CD14-positive monocyte (primary cell): Measurements from ENCODE around the gene ITPKA. TPM values are rescaled to one million over a fixed set of nuclear protein-coding genes. Genes with fewer than 3 reads are reported as not detected.

Experiments
- DNase-seq, 3 donors: peaks; one replicate each; pipeline ENCODE4 v3.0.0-alpha.2; 2011 to 2022
- H2AFZ ChIP-seq: 2 replicates; pipeline ENCODE4 v1.6.0; 2012; ENCODE audit warnings: mild to moderate bottlenecking, low read depth, low read length, inconsistent platforms; ENCODE audit not compliant: insufficient read depth, poor library complexity, severe bottlenecking
- H3K27ac ChIP-seq, 2 donors: 1 replicate in 1 of 2; 2 replicates in 1 of 2; pipeline ENCODE4 v1.5.1; 2012 to 2013; ENCODE audit warnings: low read length in 2 of 2, control low read depth in 1 of 2, inconsistent platforms in 1 of 2, low read depth in 1 of 2, mild to moderate bottlenecking in 1 of 2
- H3K27me3 ChIP-seq, 2 donors: one replicate each; pipeline versions ENCODE4 v1.6.0 to v1.6.1; 2011 to 2013; ENCODE audit warnings: low read length in 2 of 2; ENCODE audit not compliant: control insufficient read depth in 2 of 2, insufficient read depth in 2 of 2
- H3K36me3 ChIP-seq, 2 donors: replicated peaks in 1 of 2; 1 replicate in 1 of 2; 2 replicates in 1 of 2; pipeline versions ENCODE4 v1.5.1 to v1.6.1; 2012 to 2013; ENCODE audit warnings: low read length in 2 of 2, control low read depth in 1 of 2, inconsistent platforms in 1 of 2, mild to moderate bottlenecking in 1 of 2; ENCODE audit not compliant: insufficient read depth in 2 of 2, control insufficient read depth in 1 of 2
- H3K4me1 ChIP-seq, 2 donors: 1 replicate in 1 of 2; 2 replicates in 1 of 2; pipeline versions ENCODE4 v1.5.1 to v1.6.1; 2012 to 2013; ENCODE audit warnings: low read length in 2 of 2, control low read depth in 1 of 2, inconsistent platforms in 1 of 2, mild to moderate bottlenecking in 1 of 2, moderate library complexity in 1 of 2; ENCODE audit not compliant: insufficient read depth in 2 of 2, control insufficient read depth in 1 of 2
- H3K4me2 ChIP-seq: replicated peaks from 2 replicates; pipeline ENCODE3; 2012; ENCODE audit warnings: low read length, moderate library complexity, mild to moderate bottlenecking; ENCODE audit not compliant: poor library complexity, severe bottlenecking; ENCODE audit errors: extremely low read depth
- H3K4me3 ChIP-seq, 3 experiments: fragments of 200-600 bp in 1 of 3; sonication (generic) in 1 of 3; replicated peaks in 1 of 3; 1 replicate in 2 of 3; 2 replicates in 1 of 3; pipeline ENCODE4 v1.5.1; 2011 to 2013; ENCODE audit warnings: low read length in 3 of 3, mild to moderate bottlenecking in 3 of 3, control low read depth in 2 of 3, low read depth in 2 of 3, inconsistent platforms in 1 of 3, moderate library complexity in 1 of 3
- H3K79me2 ChIP-seq: 2 replicates; pipeline ENCODE4 v1.6.0; 2012; ENCODE audit warnings: mild to moderate bottlenecking, control low read depth, inconsistent platforms, low read length, moderate library complexity; ENCODE audit not compliant: insufficient read depth
- H3K9ac ChIP-seq: 2 replicates; pipeline ENCODE4 v1.6.0; 2017; ENCODE audit warnings: low read length, mild to moderate bottlenecking; ENCODE audit not compliant: insufficient read depth, poor library complexity, severe bottlenecking
- H3K9me3 ChIP-seq, 2 donors: replicated peaks in 1 of 2; 1 replicate in 1 of 2; 2 replicates in 1 of 2; pipeline versions ENCODE4 v1.5.1 to v1.6.1; 2012 to 2013; ENCODE audit warnings: low read length in 2 of 2, control low read depth in 1 of 2; ENCODE audit not compliant: control insufficient read depth in 1 of 2, insufficient read depth in 1 of 2
- H4K20me1 ChIP-seq: 2 replicates; pipeline ENCODE4 v1.6.0; 2012; ENCODE audit warnings: mild to moderate bottlenecking, low read length, control low read depth, moderate library complexity; ENCODE audit not compliant: insufficient read depth
- H3K27ac Mint-ChIP-seq, 7 donors: one replicate each; pipeline ENCODE4 v1.8.0; 2020; ENCODE audit warnings: mild to moderate bottlenecking in 7 of 7, mixed read lengths in 7 of 7, moderate library complexity in 6 of 7, inconsistent platforms in 2 of 7
- H3K27me3 Mint-ChIP-seq, 3 donors: one replicate each; pipeline ENCODE4 v1.8.0; 2021 to 2022; ENCODE audit warnings: low read depth in 3 of 3, mild to moderate bottlenecking in 3 of 3, mixed read lengths in 3 of 3, moderate library complexity in 3 of 3, inconsistent platforms in 1 of 3
- H3K36me3 Mint-ChIP-seq, 2 donors: one replicate each; pipeline ENCODE4 v1.8.0; 2020; ENCODE audit warnings: mixed read lengths in 2 of 2, inconsistent platforms in 1 of 2, mild to moderate bottlenecking in 1 of 2
- H3K4me1 Mint-ChIP-seq: one replicate; pipeline ENCODE4 v1.8.0; 2020; ENCODE audit warnings: mild to moderate bottlenecking, mixed read lengths
- H3K4me3 Mint-ChIP-seq, 2 donors: one replicate each; pipeline ENCODE4 v1.8.0; 2020; ENCODE audit warnings: mild to moderate bottlenecking in 2 of 2, mixed read lengths in 2 of 2, moderate library complexity in 1 of 2
- H3K9me3 Mint-ChIP-seq, 7 donors: one replicate each; pipeline ENCODE4 v1.8.0; 2020 to 2022; ENCODE audit warnings: mixed read lengths in 7 of 7, mild to moderate bottlenecking in 6 of 7, moderate library complexity in 6 of 7, inconsistent platforms in 2 of 7
- CTCF ChIP-seq: fragments of 200-600 bp; IDR thresholded peaks from one replicate; pipeline ENCODE4 v1.8.0; 2022; ENCODE audit warnings: antibody characterized with exemption, mild to moderate bottlenecking
- WGBS: methylation state at CpG from one replicate; pipeline ENCODE4 v1.1.5; 2013; ENCODE audit warnings: missing lambda C conversion rate; ENCODE audit not compliant: insufficient coverage; 5-methylcytosine and 5-hydroxymethylcytosine counted together
- intact Hi-C, 2 donors: fragments of 100-400 bp; cut with micrococcal nuclease; formaldehyde crosslinking; loops; one replicate each; pipeline versions ENCODE4 v1.15.0 to v1.15.1; 2023
- polyA plus RNA-seq, 3 donors: library from polyadenylated mRNA; depleted of rRNA in 1 of 3; unstranded in 2 of 3; stranded (reverse) in 1 of 3; fragments of 300-500 nt in 2 of 3; fragments of >200 nt in 1 of 3; fragmentation: Illumina TruSeq in 2 of 3; gene quantifications; 1 replicate in 2 of 3; 2 replicates in 1 of 3; pipeline ENCODE4 v1.2.3, GENCODE V29; 2012 to 2021

The ITPKA gene
- polyA plus RNA-seq, 3 donors, result 0.31 TPM; not detected in 2

GRCh38 chr15:41544650-41545015, 51.0 kb downstream of the ITPKA start:
- intact Hi-C loops, result no loop called here
- Mint-ChIP-seq H3K36me3 (peaks cover 3 to 5% of the 10 kb centered on the region in 2 donors), H3K27me3 (peaks cover 2 to 13% (median 5%) of the 10 kb centered on the region in 3 donors), H3K4me1 (peaks cover 7% of the 10 kb centered on the region), H3K4me3 (peak overlapping the region; percentile 96 to 98), H3K9me3 (peaks cover 0 to 2% (median 0%) of the 10 kb centered on the region in 7 donors), H3K27ac (peak overlapping the region; percentile 91 to 96 (median 93))
- WGBS, result 52% methylated on average over 9 of the region's 15 CpGs
- no peak for DNase-seq
- Histone ChIP-seq H3K9ac (peak overlapping the region; percentile 87), H3K4me1 (peaks cover 8 to 14% of the 10 kb centered on the region in 2 donors), H3K79me2 (peaks cover 16% of the 10 kb centered on the region), H3K27me3 (no peaks in the 10 kb centered on the region), H3K4me3 (peak overlapping the region in 2 of 3 experiments; percentile 77 to 99), H3K9me3 (no peaks in the 10 kb centered on the region), H3K4me2 (peak overlapping the region; percentile 88), H2AFZ (peak overlapping the region; percentile 99), H3K27ac (peak overlapping the region in 1 of 2 donors; percentile 91), H4K20me1 (no peaks in the 10 kb centered on the region), H3K36me3 (no peaks in the 10 kb centered on the region)
- no peak for TF ChIP-seq CTCF

- H3K27me3 ChIP-seq, result no peaks in the 10 kb centered on the region
- H3K9me3 ChIP-seq, result no peaks in the 10 kb centered on the region
- H3K79me2 ChIP-seq, result peaks cover 16% of the 10 kb centered on the region
- H3K4me3 ChIP-seq, result no peak overlapping the region
- H3K9me3 Mint-ChIP-seq, result peaks cover 0 to 2% (median 0%) of the 10 kb centered on the region in 7 donors
- peak overlapping the region; percentile 96 to 98 for H3K4me3 Mint-ChIP-seq
- intact Hi-C loops, result no loop called here
- peaks cover 7% of the 10 kb centered on the region for H3K4me1 Mint-ChIP-seq
- TF ChIP-seq CTCF, result no peak
- no peak overlapping the region for H3K9ac ChIP-seq
- no peak overlapping the region for H3K4me2 ChIP-seq
- H3K27me3 Mint-ChIP-seq, result peaks cover 2 to 15% (median 5%) of the 10 kb centered on the region in 3 donors
- no peaks in the 10 kb centered on the region for H3K36me3 ChIP-seq
- H3K27ac ChIP-seq, result no peak overlapping the region
- H3K4me1 ChIP-seq, result peaks cover 8 to 14% of the 10 kb centered on the region in 2 donors
- H3K27ac Mint-ChIP-seq, result peak overlapping the region in 1 of 7 donors; percentile 2
- no peak for DNase-seq
- H3K36me3 Mint-ChIP-seq, result peaks cover 3 to 5% of the 10 kb centered on the region in 2 donors
- H4K20me1 ChIP-seq, result no peaks in the 10 kb centered on the region
- H2AFZ ChIP-seq, result peak overlapping the region; percentile 99
- WGBS, result 92% methylated on average over 2 of the region's 3 CpGs
These were observed 51.5 kb downstream of the ITPKA start for GRCh38 chr15:41545218-41545617.
